ENCODE results near the gene TMPRSS11A.

GRCh38 chr4:67885762-67886161 lies 77.5 kb downstream of the TMPRSS11A start:
- TF ChIP-seq CTCF (IDR thresholded peaks at IDR 0.05) (no peak), EZH2 (IDR thresholded peaks at IDR 0.05) (no peak)

All from neural progenitor cell (in vitro differentiated cells).